Chondrocyte (in vitro differentiated cells): Measurements from ENCODE around the gene TBC1D8. TPM values are rescaled to one million over a fixed set of nuclear protein-coding genes. Genes with fewer than 3 reads are reported as not detected.

Source experiments
- DNase-seq: peaks from one replicate; pipeline ENCODE4 v3.0.0; 2021; ENCODE audit warnings: mixed read lengths, low spot score
- H3K27ac Mint-ChIP-seq: one replicate; pipeline ENCODE4 v1.8.0; 2021; ENCODE audit warnings: mild to moderate bottlenecking, moderate library complexity, mixed read lengths; ENCODE audit not compliant: unreplicated experiment
- H3K27me3 Mint-ChIP-seq: 2 replicates; pipeline ENCODE4 v1.8.0; 2021; ENCODE audit warnings: low read depth, mixed read lengths
- H3K36me3 Mint-ChIP-seq: 2 replicates; pipeline ENCODE4 v1.8.0; 2021; ENCODE audit warnings: low read depth, mixed read lengths
- H3K4me1 Mint-ChIP-seq: 2 replicates; pipeline ENCODE4 v1.8.0; 2021; ENCODE audit warnings: low read depth, mild to moderate bottlenecking, mixed read lengths
- H3K4me3 Mint-ChIP-seq: one replicate; pipeline ENCODE4 v1.8.0; 2021; ENCODE audit warnings: mild to moderate bottlenecking, moderate library complexity, mixed read lengths; ENCODE audit not compliant: unreplicated experiment
- H3K9me3 Mint-ChIP-seq: 2 replicates; pipeline ENCODE4 v1.8.0; 2021; ENCODE audit warnings: low read depth, mixed read lengths
- CTCF ChIP-seq: fragments of 200-600 bp; sonication (generic); IDR thresholded peaks from 2 replicates; pipeline ENCODE4 v1.5.0; 2021; ENCODE audit warnings: antibody characterized with exemption, mild to moderate bottlenecking, moderate library complexity
- total RNA-seq: library from RNA; stranded (reverse); gene quantifications from 3 replicates; pipeline ENCODE4 v1.2.1, GENCODE V29; 2021

TBC1D8 gene
- total RNA-seq, 1 donor from 2014 or later = 8.2 TPM

DNA sequence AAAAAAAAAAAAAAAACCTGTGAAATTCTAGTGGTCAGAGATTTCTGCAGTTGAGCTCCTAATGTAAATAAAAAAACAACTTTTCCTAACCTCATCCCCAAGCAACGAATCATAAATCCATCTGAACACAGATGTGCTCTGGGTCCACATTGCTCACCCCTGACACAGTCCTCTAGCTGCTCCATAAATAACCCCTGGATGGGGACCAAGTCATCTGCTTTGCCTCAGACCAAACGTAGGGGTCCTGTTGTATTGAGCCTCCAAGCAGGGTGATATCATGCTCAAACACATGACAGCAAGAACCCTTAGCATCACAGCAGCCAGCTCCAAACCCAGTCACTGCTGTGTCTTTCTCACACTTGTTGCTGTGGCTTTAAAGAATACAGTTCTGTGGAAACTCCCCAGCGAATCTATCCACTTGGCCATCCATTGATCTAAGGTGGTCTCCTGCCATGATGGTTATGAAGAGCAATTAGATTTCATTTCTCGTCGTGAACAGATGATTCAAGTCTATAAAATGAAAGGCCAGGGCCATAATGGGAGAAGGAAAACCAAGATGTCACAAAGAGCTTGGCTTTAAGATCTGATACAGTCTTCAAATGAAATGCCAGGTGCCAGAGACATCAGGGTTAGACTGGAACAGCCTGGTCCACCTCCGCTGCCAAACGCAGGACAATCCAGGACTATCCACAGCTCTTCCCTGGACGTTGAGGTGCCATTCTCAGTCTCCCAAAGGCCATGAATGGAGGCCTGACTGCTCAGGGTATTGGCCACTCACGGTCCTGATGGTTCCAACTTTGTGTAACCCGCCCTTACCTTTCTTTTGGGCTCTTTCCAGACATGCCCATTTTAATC, 39.0 kb downstream of the TBC1D8 start:
- DNase-seq = no peak
- H3K36me3 Mint-ChIP-seq = no peaks in the 10 kb centered on the region
- no peaks in the 10 kb centered on the region for H3K27me3 Mint-ChIP-seq
- no peaks in the 10 kb centered on the region for H3K9me3 Mint-ChIP-seq
- peak overlapping the region; percentile 71 for H3K27ac Mint-ChIP-seq
- no peak overlapping the region for H3K4me3 Mint-ChIP-seq
- no peak for TF ChIP-seq CTCF
- peaks cover 53% of the 10 kb centered on the region for H3K4me1 Mint-ChIP-seq

- H3K4me3 Mint-ChIP-seq = no peak overlapping the region
- no peaks in the 10 kb centered on the region for H3K9me3 Mint-ChIP-seq
- no peak for DNase-seq
- peaks cover 61% of the 10 kb centered on the region for H3K4me1 Mint-ChIP-seq
- H3K36me3 Mint-ChIP-seq = no peaks in the 10 kb centered on the region
- TF ChIP-seq CTCF = no peak
- no peak overlapping the region for H3K27ac Mint-ChIP-seq
- H3K27me3 Mint-ChIP-seq = no peaks in the 10 kb centered on the region
These were observed 39.8 kb downstream of the TBC1D8 start for GRCh38 chr2:101111262-101111838.

GRCh38 chr2:101109451-101110118, 41.6 kb downstream of the TBC1D8 start:
- Mint-ChIP-seq H3K27me3 (no peaks in the 10 kb centered on the region), H3K27ac (peak overlapping the region; percentile 77), H3K4me1 (peaks cover 63% of the 10 kb centered on the region), H3K4me3 (peak overlapping the region; percentile 31), H3K36me3 (no peaks in the 10 kb centered on the region), H3K9me3 (no peaks in the 10 kb centered on the region)
- no peak for TF ChIP-seq CTCF
- DNase-seq = no peak

DNA sequence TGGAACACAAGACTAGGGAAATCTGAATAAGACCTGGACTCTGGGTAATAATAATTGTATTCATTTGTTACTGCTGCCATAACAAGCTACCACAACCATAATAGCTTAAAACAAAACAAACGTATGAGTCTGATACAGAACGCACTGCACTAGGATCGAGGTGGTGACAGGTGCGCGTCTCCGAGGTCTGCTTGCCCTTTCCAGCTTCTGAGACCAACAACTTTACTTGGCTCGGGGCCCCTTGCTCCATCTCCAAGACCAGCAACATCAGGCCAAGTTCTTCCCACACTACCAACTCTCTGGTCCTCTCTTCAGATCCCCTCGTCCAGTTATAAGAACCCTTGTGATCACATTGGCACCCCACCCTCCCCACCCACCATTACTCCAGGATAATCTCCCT, 42.8 kb downstream of the TBC1D8 start:
- Mint-ChIP-seq H3K4me1 (peaks cover 53% of the 10 kb centered on the region), H3K27me3 (no peaks in the 10 kb centered on the region), H3K36me3 (no peaks in the 10 kb centered on the region), H3K9me3 (peaks cover 2% of the 10 kb centered on the region), H3K27ac (no peak overlapping the region), H3K4me3 (no peak overlapping the region)
- no peak for TF ChIP-seq CTCF
- no peak for DNase-seq

DNA sequence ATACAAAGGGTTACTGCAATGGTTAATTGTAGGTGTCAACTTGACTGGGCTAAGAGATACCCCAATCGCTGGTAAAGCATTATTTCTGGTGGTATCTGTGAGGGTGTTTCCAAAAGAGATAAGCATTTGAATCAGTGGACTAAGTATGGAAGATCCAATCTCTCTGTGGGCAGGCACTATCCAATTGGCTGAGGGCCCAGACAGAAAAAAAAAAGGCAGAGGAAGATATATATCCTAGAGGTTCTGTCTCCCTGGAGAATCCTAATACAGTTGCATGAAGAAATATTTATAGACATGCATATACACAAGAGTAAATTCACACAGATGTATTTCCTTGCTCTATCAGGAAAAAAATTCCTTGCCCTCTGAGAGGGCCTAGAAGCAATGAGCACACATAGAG, 43.9 kb downstream of the TBC1D8 start:
- no peak overlapping the region for H3K27ac Mint-ChIP-seq
- DNase-seq = no peak

More for the DNA sequence above, 43.9 kb downstream of the TBC1D8 start:
- H3K4me3 Mint-ChIP-seq = no peak overlapping the region
- H3K36me3 Mint-ChIP-seq = peaks cover 6% of the 10 kb centered on the region
- no peak for TF ChIP-seq CTCF
- peaks cover 43% of the 10 kb centered on the region for H3K4me1 Mint-ChIP-seq
- H3K27me3 Mint-ChIP-seq = no peaks in the 10 kb centered on the region
- H3K9me3 Mint-ChIP-seq = peaks cover 11% of the 10 kb centered on the region
